HG03108 (cell line): ENCODE measurements around the gene MCF2L2.
"Not testable (repeated sequence)": the region's sequence is repeated elsewhere in the genome, so short reads cannot be mapped to it uniquely, and the experiment has no call there.

ENCODE experiments used
- ATAC-seq: cut with Tn5 transposase; IDR thresholded peaks from one replicate; pipeline ENCODE4 v1.9.1; 2021; ENCODE audit warnings: moderate library complexity; ENCODE audit not compliant: unreplicated experiment

MCF2L2 gene

GRCh38 chr3:183443395-183444385, 15.3 kb upstream of the MCF2L2 start:
- ATAC-seq: no peak

- no peak for ATAC-seq
Observed at GRCh38 chr3:183442994-183443393, 14.6 kb upstream of the MCF2L2 start.

- ATAC-seq: not testable (repeated sequence)
Observed at GRCh38 chr3:183440521-183440920, 12.1 kb upstream of the MCF2L2 start.

GRCh38 chr3:183439515-183439914, 11.1 kb upstream of the MCF2L2 start:
- ATAC-seq: no peak

- no peak for ATAC-seq
Observed at GRCh38 chr3:183438735-183439134, 10.3 kb upstream of the MCF2L2 start.

- ATAC-seq: no peak
Observed at GRCh38 chr3:183437666-183438564, 9.5 kb upstream of the MCF2L2 start.

- ATAC-seq: no peak
Observed at GRCh38 chr3:183437061-183437460, 8.6 kb upstream of the MCF2L2 start.

GRCh38 chr3:183435661-183436060, 7.2 kb upstream of the MCF2L2 start:
- ATAC-seq: peak; percentile 85

GRCh38 chr3:183434992-183435391, 6.6 kb upstream of the MCF2L2 start:
- no peak for ATAC-seq

- ATAC-seq: no peak
Observed at GRCh38 chr3:183434503-183434902, 6.1 kb upstream of the MCF2L2 start.

GRCh38 chr3:183430325-183430957, 2.0 kb upstream of the MCF2L2 start:
- no peak for ATAC-seq

- peak; percentile 41 for ATAC-seq
Observed at GRCh38 chr3:183427876-183428446, 458 bp downstream of the MCF2L2 start.

GRCh38 chr3:183427196-183427875, 1.1 kb downstream of the MCF2L2 start:
- ATAC-seq: no peak

GRCh38 chr3:183418807-183419206, 9.6 kb downstream of the MCF2L2 start:
- ATAC-seq: not testable (repeated sequence)

GRCh38 chr3:183411216-183411922, 17.1 kb downstream of the MCF2L2 start:
- ATAC-seq: no peak

- no peak for ATAC-seq
Observed at GRCh38 chr3:183410759-183411158, 17.7 kb downstream of the MCF2L2 start.

- ATAC-seq: no peak
Observed at GRCh38 chr3:183410280-183410679, 18.1 kb downstream of the MCF2L2 start.

- no peak for ATAC-seq
Observed at GRCh38 chr3:183409219-183409618, 19.2 kb downstream of the MCF2L2 start.

GRCh38 chr3:183401678-183402077, 26.7 kb downstream of the MCF2L2 start:
- no peak for ATAC-seq
